AG09309 (cell line): ENCODE results near the gene CFAP251.

ENCODE experiments used
- DNase-seq: peaks from one replicate; pipeline ENCODE4 v3.0.0-alpha.2; 2010; ENCODE audit warnings: low read depth
- H3K4me3 ChIP-seq: 2 replicates; pipeline ENCODE4 v1.5.1; 2011; ENCODE audit warnings: mild to moderate bottlenecking, low read depth, low read length, moderate library complexity; ENCODE audit not compliant: control insufficient read depth
- TF ChIP-seq, protein P1 (sequence below): IDR thresholded peaks from 2 replicates; pipeline ENCODE4 v1.5.1; 2011; ENCODE audit warnings: mild to moderate bottlenecking, low read depth, low read length, inconsistent platforms; ENCODE audit not compliant: insufficient read depth, control insufficient read depth; ENCODE audit errors: missing control alignments

Gene CFAP251

DNA sequence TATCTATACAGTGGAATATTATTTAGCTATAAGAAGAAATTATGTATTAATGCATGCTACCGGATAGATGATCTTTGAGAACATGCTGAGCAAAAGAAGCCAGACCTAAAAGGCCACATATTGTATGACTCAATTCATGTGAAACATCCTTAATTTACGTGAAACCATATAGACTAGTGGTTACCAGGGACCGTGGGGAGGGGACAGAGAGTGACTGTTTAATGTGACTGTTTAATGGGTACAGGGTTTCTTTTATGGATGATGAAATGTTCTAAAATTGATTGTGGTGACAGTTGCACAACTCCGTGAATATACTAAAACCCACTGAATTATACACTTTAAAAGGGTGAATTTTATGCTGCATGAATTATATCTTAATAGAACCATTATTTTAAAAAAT is 94.7 kb downstream of the CFAP251 start:
- H3K4me3 ChIP-seq, result no peak overlapping the region
- no peak for DNase-seq
- TF ChIP-seq, protein P1, sequence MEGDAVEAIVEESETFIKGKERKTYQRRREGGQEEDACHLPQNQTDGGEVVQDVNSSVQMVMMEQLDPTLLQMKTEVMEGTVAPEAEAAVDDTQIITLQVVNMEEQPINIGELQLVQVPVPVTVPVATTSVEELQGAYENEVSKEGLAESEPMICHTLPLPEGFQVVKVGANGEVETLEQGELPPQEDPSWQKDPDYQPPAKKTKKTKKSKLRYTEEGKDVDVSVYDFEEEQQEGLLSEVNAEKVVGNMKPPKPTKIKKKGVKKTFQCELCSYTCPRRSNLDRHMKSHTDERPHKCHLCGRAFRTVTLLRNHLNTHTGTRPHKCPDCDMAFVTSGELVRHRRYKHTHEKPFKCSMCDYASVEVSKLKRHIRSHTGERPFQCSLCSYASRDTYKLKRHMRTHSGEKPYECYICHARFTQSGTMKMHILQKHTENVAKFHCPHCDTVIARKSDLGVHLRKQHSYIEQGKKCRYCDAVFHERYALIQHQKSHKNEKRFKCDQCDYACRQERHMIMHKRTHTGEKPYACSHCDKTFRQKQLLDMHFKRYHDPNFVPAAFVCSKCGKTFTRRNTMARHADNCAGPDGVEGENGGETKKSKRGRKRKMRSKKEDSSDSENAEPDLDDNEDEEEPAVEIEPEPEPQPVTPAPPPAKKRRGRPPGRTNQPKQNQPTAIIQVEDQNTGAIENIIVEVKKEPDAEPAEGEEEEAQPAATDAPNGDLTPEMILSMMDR, result no peak

DNA sequence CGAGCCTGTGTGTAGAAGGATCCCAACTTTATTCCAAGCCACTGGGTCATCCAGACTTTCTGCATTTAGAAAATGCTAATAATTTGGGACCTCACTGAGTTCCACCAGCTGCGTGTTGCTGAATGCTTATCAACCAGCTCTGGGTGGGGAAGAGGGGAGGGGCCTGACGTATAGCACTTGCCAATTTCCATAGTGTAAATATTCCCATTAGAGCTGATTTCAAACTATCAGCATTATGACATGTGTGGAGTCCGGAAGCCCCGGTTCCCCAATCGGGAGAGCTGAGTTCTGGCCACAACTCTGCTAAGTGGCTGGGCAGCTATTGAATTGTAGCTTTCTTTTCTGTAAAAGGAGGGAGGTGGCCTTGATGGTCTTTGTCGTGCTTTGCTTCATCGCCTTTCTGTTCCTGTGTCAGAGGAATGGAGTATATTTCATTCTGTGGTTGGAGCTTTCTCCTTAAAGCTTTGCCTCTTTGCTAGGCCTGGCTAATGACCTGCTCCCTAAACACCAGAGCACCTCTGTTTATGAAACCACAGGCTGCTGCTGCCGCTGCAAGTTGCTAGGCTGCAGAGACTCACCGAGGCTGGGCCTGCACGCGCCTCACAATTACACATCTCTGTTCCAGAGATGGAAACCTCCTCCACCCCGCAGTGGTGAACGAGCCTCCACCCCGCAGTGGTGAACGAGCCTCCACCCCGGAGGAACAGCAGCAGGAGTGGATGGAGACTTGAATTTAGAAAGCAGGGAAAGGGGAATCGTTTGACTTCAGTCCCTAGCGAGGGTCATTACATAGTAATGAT is 95.6 kb downstream of the CFAP251 start:
- no peak overlapping the region for H3K4me3 ChIP-seq
- TF ChIP-seq, protein P1, result no peak
- DNase-seq, result no peak

DNA sequence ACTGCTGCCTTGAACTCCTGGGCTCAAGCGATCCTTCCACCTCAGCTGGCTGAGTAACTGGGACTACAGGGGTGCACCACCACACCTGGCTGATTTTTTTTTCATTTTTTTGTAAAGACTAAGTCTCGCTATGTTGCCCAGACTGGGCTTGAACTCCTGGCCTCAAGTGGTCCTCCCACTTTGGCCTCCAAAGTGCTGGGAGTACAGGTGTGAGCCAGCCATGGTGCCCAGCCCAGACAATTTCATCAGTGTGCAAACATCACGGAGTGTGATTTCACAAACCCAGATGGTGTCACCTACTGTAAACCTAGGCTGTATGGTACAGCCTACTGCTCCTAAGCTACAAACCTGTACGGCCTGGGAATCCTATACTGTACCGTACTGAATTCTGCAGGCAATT is 96.4 kb downstream of the CFAP251 start:
- DNase-seq, result no peak
- no peak overlapping the region for H3K4me3 ChIP-seq
- TF ChIP-seq, protein P1, result no peak

DNA sequence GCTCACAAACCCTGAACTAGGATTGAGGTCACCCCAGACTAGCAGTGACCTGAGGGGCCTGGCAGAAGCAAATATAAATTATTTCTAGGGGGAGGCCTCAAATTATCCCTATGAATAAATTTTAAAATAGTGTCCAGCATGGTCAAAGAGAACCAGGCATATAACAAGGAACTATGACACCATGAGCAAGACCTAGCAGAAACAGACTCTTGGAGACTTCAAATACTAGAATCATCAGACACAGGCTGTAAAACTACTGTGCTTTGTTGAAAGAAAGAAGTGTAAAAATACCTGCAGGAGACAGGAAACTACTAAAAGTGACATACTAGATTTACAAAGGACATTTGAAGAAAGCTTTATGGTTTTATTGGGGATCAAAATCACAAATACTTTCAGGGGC is 100.1 kb downstream of the CFAP251 start:
- H3K4me3 ChIP-seq, result no peak overlapping the region
- TF ChIP-seq, protein P1, result no peak
- no peak for DNase-seq

DNA sequence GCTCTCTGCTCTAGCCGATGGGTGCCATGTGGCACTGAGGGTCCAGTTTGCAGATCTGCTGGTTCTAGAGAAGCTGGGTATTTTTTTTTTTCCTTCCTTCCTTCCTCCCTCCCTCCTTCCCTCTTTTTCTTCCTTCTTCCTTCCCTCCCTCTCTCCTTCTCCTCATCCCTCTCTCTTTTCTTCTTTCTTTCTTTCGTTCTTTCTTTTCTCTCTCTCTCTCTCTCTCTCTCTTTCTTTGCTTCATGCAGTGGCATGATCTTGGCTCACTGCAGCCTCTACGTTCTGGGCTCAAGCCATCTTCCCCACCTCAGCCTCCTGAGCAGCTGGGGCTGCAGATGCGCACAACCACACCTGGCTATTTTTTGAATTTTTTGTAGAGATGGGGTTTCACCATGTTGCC is 100.5 kb downstream of the CFAP251 start:
- TF ChIP-seq, protein P1, result no peak
- H3K4me3 ChIP-seq, result no peak overlapping the region
- DNase-seq, result no peak

DNA sequence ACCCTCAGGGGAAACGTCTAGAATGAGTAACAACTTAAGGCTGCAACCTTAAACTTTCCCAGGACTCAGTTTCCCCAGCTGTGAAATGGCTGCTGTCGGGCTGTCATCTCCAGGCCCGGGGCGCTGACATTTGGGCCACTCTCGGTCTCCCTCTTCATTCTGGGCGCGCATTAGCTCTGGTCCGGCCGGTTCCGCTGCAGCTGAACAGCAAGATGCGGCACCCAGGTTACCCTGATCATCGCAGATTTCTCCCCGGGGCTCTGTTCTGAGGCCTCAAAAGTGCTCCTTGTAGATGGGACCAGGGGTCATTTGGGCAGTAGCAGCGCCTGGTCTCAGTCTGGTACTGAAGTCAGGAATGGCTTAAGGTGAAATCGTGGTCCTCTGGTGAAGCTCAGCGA is 102.4 kb downstream of the CFAP251 start:
- no peak overlapping the region for H3K4me3 ChIP-seq
- TF ChIP-seq, protein P1, result no peak
- DNase-seq, result no peak
